ENCODE data around the gene RPL10.

RPL10 gene

GRCh38 chrX:154450312-154450711 is 52.1 kb downstream of the RPL10 start:
- DNase-seq = no peak
